ENCODE data around the gene CD300LF.

Gene CD300LF

GRCh38 chr17:74759941-74760340 lies 47.2 kb upstream of the CD300LF start:
- H3K9ac ChIP-seq: peak overlapping the region; percentile 14; the same call in 1 of the 2 replicates
- peak overlapping the region; percentile 66; the same call in 1 of the 2 replicates for H3K27ac ChIP-seq
- H3K4me1 ChIP-seq (ENCODE audit: low read depth, poor library complexity, severe bottlenecking): peaks cover 75% of the 10 kb centered on the region
- no peak for TF ChIP-seq CTCF (conservative IDR thresholded peaks at IDR 0.05; ENCODE audit: low read depth, low read length)
- no peaks in the 10 kb centered on the region for H3K36me3 ChIP-seq (ENCODE audit: insufficient read depth)
- H3K4me3 ChIP-seq (IDR thresholded peaks at IDR 0.05; ENCODE audit: insufficient read depth, low read depth, low read length): no peak overlapping the region
- H4K20me1 ChIP-seq (ENCODE audit: insufficient read depth): peaks cover 30% of the 10 kb centered on the region; the same call in 1 of the 2 replicates
- H3K27me3 ChIP-seq (ENCODE audit: insufficient read depth, low read depth): no peaks in the 10 kb centered on the region
- peak overlapping the region; percentile 100 for H3K4me2 ChIP-seq
- no peak overlapping the region for H2AFZ ChIP-seq (ENCODE audit: low read depth)
- peaks cover 100% of the 10 kb centered on the region for H3K79me2 ChIP-seq (ENCODE audit: insufficient read depth, low read depth)

GRCh38 chr17:74759243-74759801 lies 46.6 kb upstream of the CD300LF start:
- H3K4me1 ChIP-seq (ENCODE audit: low read depth, poor library complexity, severe bottlenecking): peaks cover 80% of the 10 kb centered on the region
- peak overlapping the region; percentile 100 for H3K4me2 ChIP-seq
- no peak overlapping the region for H3K4me3 ChIP-seq (IDR thresholded peaks at IDR 0.05; ENCODE audit: insufficient read depth, low read depth, low read length)
- peak; percentile 38; the same call in 1 of the 2 replicates for TF ChIP-seq CTCF (conservative IDR thresholded peaks at IDR 0.05; ENCODE audit: low read depth, low read length)
- H3K79me2 ChIP-seq (ENCODE audit: insufficient read depth, low read depth): peaks cover 100% of the 10 kb centered on the region
- no peaks in the 10 kb centered on the region for H3K36me3 ChIP-seq (ENCODE audit: insufficient read depth)
- peak overlapping the region; percentile 66 for H3K27ac ChIP-seq
- H3K27me3 ChIP-seq (ENCODE audit: insufficient read depth, low read depth): no peaks in the 10 kb centered on the region
- no peak overlapping the region for H2AFZ ChIP-seq (ENCODE audit: low read depth)
- peak overlapping the region; percentile 26; the same call in 1 of the 2 replicates for H3K9ac ChIP-seq
- peaks cover 30% of the 10 kb centered on the region; the same call in 1 of the 2 replicates for H4K20me1 ChIP-seq (ENCODE audit: insufficient read depth)

GRCh38 chr17:74758848-74759168 lies 46.1 kb upstream of the CD300LF start:
- Histone ChIP-seq H2AFZ (ENCODE audit: low read depth) (no peak overlapping the region), H3K9ac (peak overlapping the region; percentile 26; the same call in 1 of the 2 replicates), H3K4me3 (IDR thresholded peaks at IDR 0.05; ENCODE audit: insufficient read depth, low read depth, low read length) (no peak overlapping the region), H3K79me2 (ENCODE audit: insufficient read depth, low read depth) (peaks cover 99% of the 10 kb centered on the region), H3K4me1 (ENCODE audit: low read depth, poor library complexity, severe bottlenecking) (peaks cover 85% of the 10 kb centered on the region), H3K27me3 (ENCODE audit: insufficient read depth, low read depth) (no peaks in the 10 kb centered on the region), H3K36me3 (ENCODE audit: insufficient read depth) (no peaks in the 10 kb centered on the region), H3K27ac (peak overlapping the region; percentile 66), H3K4me2 (peak overlapping the region; percentile 100), H4K20me1 (ENCODE audit: insufficient read depth) (peaks cover 30% of the 10 kb centered on the region; the same call in 1 of the 2 replicates)
- no peak for TF ChIP-seq CTCF (conservative IDR thresholded peaks at IDR 0.05; ENCODE audit: low read depth, low read length)

GRCh38 chr17:74757931-74758847 lies 45.5 kb upstream of the CD300LF start:
- peak overlapping the region; percentile 100 for H3K4me2 ChIP-seq
- H3K79me2 ChIP-seq (ENCODE audit: insufficient read depth, low read depth): peaks cover 99% of the 10 kb centered on the region
- peak overlapping the region; percentile 26; the same call in 1 of the 2 replicates for H3K9ac ChIP-seq
- TF ChIP-seq CTCF (conservative IDR thresholded peaks at IDR 0.05; ENCODE audit: low read depth, low read length): no peak
- no peaks in the 10 kb centered on the region for H3K36me3 ChIP-seq (ENCODE audit: insufficient read depth)
- H3K27ac ChIP-seq: peak overlapping the region; percentile 66
- peaks cover 30% of the 10 kb centered on the region; the same call in 1 of the 2 replicates for H4K20me1 ChIP-seq (ENCODE audit: insufficient read depth)
- no peak overlapping the region for H3K4me3 ChIP-seq (IDR thresholded peaks at IDR 0.05; ENCODE audit: insufficient read depth, low read depth, low read length)
- H3K4me1 ChIP-seq (ENCODE audit: low read depth, poor library complexity, severe bottlenecking): peaks cover 91% of the 10 kb centered on the region
- H2AFZ ChIP-seq (ENCODE audit: low read depth): no peak overlapping the region
- no peaks in the 10 kb centered on the region for H3K27me3 ChIP-seq (ENCODE audit: insufficient read depth, low read depth)
